ENCODE results near the gene NLGN1.

NLGN1 gene

DNA sequence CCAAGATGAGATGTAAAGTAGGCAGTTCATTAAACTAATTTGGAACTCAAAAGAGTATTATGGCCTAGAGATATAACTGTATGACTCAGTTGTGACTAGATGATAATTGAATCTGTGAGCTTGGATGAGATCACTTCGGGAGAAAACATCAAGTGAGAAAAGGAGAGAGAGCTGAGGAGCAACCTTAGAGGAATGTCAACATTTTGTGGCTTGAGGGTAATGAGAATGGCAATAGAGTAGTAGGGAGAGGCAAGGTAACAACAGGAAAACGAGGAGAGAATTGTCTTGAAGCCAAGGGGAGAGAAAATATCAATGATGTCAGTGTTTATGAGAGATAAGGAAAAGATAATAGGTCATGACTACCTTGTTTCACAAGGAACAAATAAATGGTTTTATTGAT lies 580.2 kb downstream of the NLGN1 start:
- Mint-ChIP-seq H3K27ac (no peak overlapping the region), H3K4me1 (ENCODE audit: low read depth in 2 of 2) (no peaks in the 10 kb centered on the region), H3K4me3 (no peak overlapping the region), H3K27me3 (no peaks in the 10 kb centered on the region), H3K9me3 (peaks cover under 1 to 2% of the 10 kb centered on the region in 2 donors), H3K36me3 (ENCODE audit: insufficient read depth) (no peaks in the 10 kb centered on the region)
- ATAC-seq (replicated peaks) (no peak), DNase-seq (no peak)

GRCh38 chr3:173983343-173983742 lies 585.8 kb downstream of the NLGN1 start:
- ATAC-seq (replicated peaks) (no peak), DNase-seq (no peak)
- no peaks in the 10 kb centered on the region for H3K4me1 Mint-ChIP-seq (ENCODE audit: low read depth in 2 of 2)
- no peak overlapping the region for H3K4me3 Mint-ChIP-seq
- H3K27ac Mint-ChIP-seq = no peak overlapping the region
- H3K9me3 Mint-ChIP-seq = peaks cover 7 to 9% of the 10 kb centered on the region in 2 donors
- no peaks in the 10 kb centered on the region for H3K27me3 Mint-ChIP-seq
- no peaks in the 10 kb centered on the region for H3K36me3 Mint-ChIP-seq (ENCODE audit: insufficient read depth)

DNA sequence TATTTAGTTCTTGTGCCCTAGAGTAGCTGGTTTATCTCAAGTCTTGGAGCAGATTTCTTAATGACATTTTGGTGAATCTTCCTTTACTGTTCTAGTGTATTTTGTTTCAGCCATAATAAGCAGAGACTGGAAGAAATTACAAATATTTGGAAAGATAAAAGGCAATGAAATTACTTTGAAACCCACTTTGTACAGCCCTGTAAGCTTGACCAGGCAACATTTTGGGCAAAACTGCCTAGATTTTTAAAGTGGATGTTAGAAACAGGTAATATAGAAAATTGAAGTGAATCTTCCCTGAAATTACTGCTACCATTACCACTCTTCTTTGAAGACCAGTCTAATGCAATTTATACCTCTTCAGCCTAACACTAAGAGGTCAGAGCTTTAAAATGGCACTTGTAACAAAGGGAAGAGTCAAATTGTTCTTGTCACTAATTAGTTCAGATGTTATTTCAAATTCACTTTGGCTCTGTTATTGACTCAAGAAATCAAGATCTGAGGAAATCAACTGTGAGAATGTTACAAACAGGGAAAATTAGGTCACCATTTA lies 589.4 kb downstream of the NLGN1 start:
- Mint-ChIP-seq H3K27me3 (no peaks in the 10 kb centered on the region), H3K9me3 (peaks cover 7 to 14% of the 10 kb centered on the region in 2 donors), H3K27ac (no peak overlapping the region), H3K4me1 (ENCODE audit: low read depth in 2 of 2) (no peaks in the 10 kb centered on the region), H3K36me3 (ENCODE audit: insufficient read depth) (no peaks in the 10 kb centered on the region), H3K4me3 (no peak overlapping the region)
- DNase-seq (no peak), ATAC-seq (replicated peaks) (no peak)

GRCh38 chr3:173988909-173989308 lies 591.4 kb downstream of the NLGN1 start:
- DNase-seq (no peak), ATAC-seq (replicated peaks) (no peak)
- Mint-ChIP-seq H3K27me3 (no peaks in the 10 kb centered on the region), H3K36me3 (ENCODE audit: insufficient read depth) (no peaks in the 10 kb centered on the region), H3K4me3 (no peak overlapping the region), H3K4me1 (ENCODE audit: low read depth in 2 of 2) (no peaks in the 10 kb centered on the region), H3K9me3 (peaks cover under 1 to 11% of the 10 kb centered on the region in 2 donors), H3K27ac (no peak overlapping the region)

- H3K27ac Mint-ChIP-seq = no peak overlapping the region
- no peaks in the 10 kb centered on the region for H3K4me1 Mint-ChIP-seq (ENCODE audit: low read depth in 2 of 2)
- no peaks in the 10 kb centered on the region for H3K36me3 Mint-ChIP-seq (ENCODE audit: insufficient read depth)
- H3K9me3 Mint-ChIP-seq = peaks cover 0 to 5% of the 10 kb centered on the region in 2 donors
- H3K4me3 Mint-ChIP-seq = no peak overlapping the region
- no peaks in the 10 kb centered on the region for H3K27me3 Mint-ChIP-seq
- ATAC-seq (replicated peaks) (no peak), DNase-seq (no peak)
Observed at GRCh38 chr3:173992416-173992815, 594.9 kb downstream of the NLGN1 start.

- ATAC-seq (replicated peaks) (no peak), DNase-seq (no peak)
- H3K27ac Mint-ChIP-seq = no peak overlapping the region
Observed at GRCh38 chr3:173993299-173993698, 595.8 kb downstream of the NLGN1 start.

DNA sequence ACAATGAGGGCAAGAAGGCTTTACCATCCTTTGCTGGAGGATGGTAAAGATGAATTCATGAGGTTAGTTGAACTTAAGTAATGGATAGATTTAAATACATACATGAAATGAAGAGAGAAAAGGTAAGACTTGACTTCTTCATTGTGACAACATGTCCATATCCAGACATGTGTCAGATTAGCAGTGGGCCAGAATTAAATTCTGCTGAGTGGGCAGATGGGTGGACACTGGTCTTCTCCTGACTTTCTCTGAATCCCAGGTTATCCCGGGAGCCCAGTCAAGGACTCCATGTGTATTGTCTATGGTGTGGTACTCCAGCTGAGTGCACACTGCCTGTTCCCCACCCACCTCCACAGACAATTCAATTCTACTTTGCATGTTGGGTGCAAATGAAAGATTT lies 603.1 kb downstream of the NLGN1 start:
- H3K4me3 Mint-ChIP-seq = no peak overlapping the region
- H3K27ac Mint-ChIP-seq = no peak overlapping the region
- H3K9me3 Mint-ChIP-seq = peaks cover 0 to 5% of the 10 kb centered on the region in 2 donors
- no peaks in the 10 kb centered on the region for H3K4me1 Mint-ChIP-seq (ENCODE audit: low read depth in 2 of 2)
- ATAC-seq (replicated peaks) = no peak
- H3K36me3 Mint-ChIP-seq (ENCODE audit: insufficient read depth) = no peaks in the 10 kb centered on the region
- DNase-seq = no peak
- H3K27me3 Mint-ChIP-seq = no peaks in the 10 kb centered on the region

More at GRCh38 chr3:173993299-173993698, 595.8 kb downstream of the NLGN1 start:
- Mint-ChIP-seq H3K9me3 (peaks cover 0 to 5% of the 10 kb centered on the region in 2 donors), H3K4me3 (no peak overlapping the region), H3K4me1 (ENCODE audit: low read depth in 2 of 2) (no peaks in the 10 kb centered on the region), H3K36me3 (ENCODE audit: insufficient read depth) (no peaks in the 10 kb centered on the region), H3K27me3 (no peaks in the 10 kb centered on the region)

GRCh38 chr3:174002543-174002942 lies 605.0 kb downstream of the NLGN1 start:
- Mint-ChIP-seq H3K27ac (no peak overlapping the region), H3K9me3 (peaks cover 3 to 15% of the 10 kb centered on the region in 2 donors), H3K36me3 (ENCODE audit: insufficient read depth) (no peaks in the 10 kb centered on the region), H3K27me3 (no peaks in the 10 kb centered on the region), H3K4me3 (no peak overlapping the region), H3K4me1 (ENCODE audit: low read depth in 2 of 2) (no peaks in the 10 kb centered on the region)
- ATAC-seq (replicated peaks) (no peak), DNase-seq (no peak)

- no peak overlapping the region for H3K27ac Mint-ChIP-seq
- H3K9me3 Mint-ChIP-seq = peaks cover 3 to 9% of the 10 kb centered on the region in 2 donors
- DNase-seq = no peak
- no peaks in the 10 kb centered on the region for H3K36me3 Mint-ChIP-seq (ENCODE audit: insufficient read depth)
- H3K4me3 Mint-ChIP-seq = no peak overlapping the region
- no peak for ATAC-seq (replicated peaks)
- H3K27me3 Mint-ChIP-seq = no peaks in the 10 kb centered on the region
- no peaks in the 10 kb centered on the region for H3K4me1 Mint-ChIP-seq (ENCODE audit: low read depth in 2 of 2)
Observed at GRCh38 chr3:174010907-174011306, 613.4 kb downstream of the NLGN1 start.

- peaks cover 0 to 4% of the 10 kb centered on the region in 2 donors for H3K9me3 Mint-ChIP-seq
- no peak for DNase-seq
Observed at GRCh38 chr3:174016186-174016585, 618.6 kb downstream of the NLGN1 start.

GRCh38 chr3:174020156-174020555 lies 622.6 kb downstream of the NLGN1 start:
- H3K4me1 Mint-ChIP-seq (ENCODE audit: low read depth in 2 of 2) = no peaks in the 10 kb centered on the region
- no peaks in the 10 kb centered on the region for H3K36me3 Mint-ChIP-seq (ENCODE audit: insufficient read depth)
- DNase-seq (no peak), ATAC-seq (replicated peaks) (no peak)
- H3K4me3 Mint-ChIP-seq = no peak overlapping the region
- no peaks in the 10 kb centered on the region for H3K27me3 Mint-ChIP-seq
- no peak overlapping the region for H3K27ac Mint-ChIP-seq
- peaks cover 0 to 6% of the 10 kb centered on the region in 2 donors for H3K9me3 Mint-ChIP-seq

More at GRCh38 chr3:174016186-174016585, 618.6 kb downstream of the NLGN1 start:
- Mint-ChIP-seq H3K27ac (no peak overlapping the region), H3K36me3 (ENCODE audit: insufficient read depth) (no peaks in the 10 kb centered on the region), H3K4me1 (ENCODE audit: low read depth in 2 of 2) (no peaks in the 10 kb centered on the region), H3K4me3 (no peak overlapping the region), H3K27me3 (no peaks in the 10 kb centered on the region)
- no peak for ATAC-seq (replicated peaks)

- ATAC-seq (replicated peaks) = no peak
- DNase-seq = no peak
- Mint-ChIP-seq H3K36me3 (ENCODE audit: insufficient read depth) (no peaks in the 10 kb centered on the region), H3K4me3 (no peak overlapping the region), H3K9me3 (peaks cover 0 to 11% of the 10 kb centered on the region in 2 donors), H3K27ac (no peak overlapping the region), H3K4me1 (ENCODE audit: low read depth in 2 of 2) (no peaks in the 10 kb centered on the region), H3K27me3 (no peaks in the 10 kb centered on the region)
Observed at GRCh38 chr3:174023421-174023820, 625.9 kb downstream of the NLGN1 start.

- no peaks in the 10 kb centered on the region for H3K27me3 Mint-ChIP-seq
- H3K36me3 Mint-ChIP-seq (ENCODE audit: insufficient read depth) = no peaks in the 10 kb centered on the region
- ATAC-seq (replicated peaks) (no peak), DNase-seq (no peak)
- no peaks in the 10 kb centered on the region for H3K4me1 Mint-ChIP-seq (ENCODE audit: low read depth in 2 of 2)
- peaks cover 2 to 15% of the 10 kb centered on the region in 2 donors for H3K9me3 Mint-ChIP-seq
- no peak overlapping the region for H3K27ac Mint-ChIP-seq
- H3K4me3 Mint-ChIP-seq = no peak overlapping the region
Observed at GRCh38 chr3:174028673-174029072, 631.1 kb downstream of the NLGN1 start.

- Mint-ChIP-seq H3K4me1 (ENCODE audit: low read depth in 2 of 2) (no peaks in the 10 kb centered on the region), H3K4me3 (no peak overlapping the region), H3K9me3 (peaks cover 7 to 16% of the 10 kb centered on the region in 2 donors), H3K27ac (no peak overlapping the region), H3K27me3 (no peaks in the 10 kb centered on the region), H3K36me3 (ENCODE audit: insufficient read depth) (no peaks in the 10 kb centered on the region)
- no peak for ATAC-seq (replicated peaks)
- DNase-seq = no peak
Observed at GRCh38 chr3:174035328-174035886, 637.9 kb downstream of the NLGN1 start.

All from effector memory CD8-positive, alpha-beta T cell (primary cell).